ENCODE results near the gene SHD. TPM values are rescaled to one million over a fixed set of nuclear protein-coding genes. Genes with fewer than 3 reads are reported as not detected.

SHD gene
- total and polyA plus RNA-seq, 2 of the 4 experiments (the other 2 are of a cell fraction): not detected

GRCh38 chr19:4305257-4305612, 26.2 kb downstream of the SHD start:
- no peak overlapping the region for H4K8ac ChIP-seq (ENCODE audit: low read depth in 2 of 2, low read length in 2 of 2)
- H2BK120ac ChIP-seq (ENCODE audit: low read depth, low read length): no peak overlapping the region
- no peaks in the 10 kb centered on the region for H3K27me3 ChIP-seq (ENCODE audit: control insufficient read depth, insufficient read depth, low read length)
- H4K91ac ChIP-seq (ENCODE audit: insufficient read depth, low read depth, low read length): no peak overlapping the region
- no peak overlapping the region for H3K23ac ChIP-seq (ENCODE audit: low read depth, low read length)
- H2BK5ac ChIP-seq (ENCODE audit: low read depth, low read length, poor library complexity, severe bottlenecking): no peak overlapping the region
- ATAC-seq (ENCODE audit: low read depth) (no peak), DNase-seq (no peak)
- no peak overlapping the region for H3K4me3 ChIP-seq (ENCODE audit: insufficient read depth, low read depth, low read length)
- no peak overlapping the region for H2AFZ ChIP-seq (replicated peaks; ENCODE audit: low read length, poor library complexity)
- no peaks in the 10 kb centered on the region for H3K4me1 ChIP-seq (ENCODE audit: control insufficient read depth, insufficient read depth, low read length)
- no peaks in the 10 kb centered on the region for H3K9me3 ChIP-seq (ENCODE audit: control insufficient read depth, insufficient read depth, low read length)
- dilution Hi-C loops (cut with HindIII; ENCODE audit: low sequenced_read_pairs, unreplicated experiment): no loop called here
- intact Hi-C loops (cut with micrococcal nuclease): no loop called here
- H3K4ac ChIP-seq (ENCODE audit: low read depth, low read length): no peak overlapping the region
- H3K36me3 ChIP-seq (ENCODE audit: control insufficient read depth, insufficient read depth, low read length): peaks cover 2% of the 10 kb centered on the region; the same call in 1 of the 2 replicates
- no peaks in the 10 kb centered on the region for H4K20me1 ChIP-seq (ENCODE audit: insufficient read depth, low read length)
- H3K4me2 ChIP-seq (ENCODE audit: low read depth, low read length): no peak overlapping the region; the same call in 1 of the 2 replicates
- 75% methylated on average over 1 of the region's 7 CpGs; no CpG with 5 or more reads in 1 of the 2 experiments for WGBS, 2 experiments (ENCODE audit: extremely low coverage in 2 of 2, insufficient read length in 1 of 2)
- TF ChIP-seq SMC3 (IDR thresholded peaks at IDR 0.05; ENCODE audit: low read depth, low read length) (no peak), POLR2A (IDR thresholded peaks at IDR 0.05; ENCODE audit: low read depth, low read length) (no peak), CEBPB (IDR thresholded peaks at IDR 0.05; ENCODE audit: low read depth, low read length) (no peak), MAZ (IDR thresholded peaks at IDR 0.05; ENCODE audit: borderline replicate concordance, low read depth, low read length) (no peak), MAFK (IDR thresholded peaks at IDR 0.05; ENCODE audit: low read depth, low read length) (no peak), RAD21 (IDR thresholded peaks at IDR 0.05; ENCODE audit: low read length) (no peak), FOS (IDR thresholded peaks at IDR 0.05; ENCODE audit: low read depth, low read length) (no peak), CHD1 (IDR thresholded peaks at IDR 0.05; ENCODE audit: low read depth, low read length) (no peak), USF2 (IDR thresholded peaks at IDR 0.05; ENCODE audit: low read depth, low read length) (no peak), BHLHE40 (IDR thresholded peaks at IDR 0.05; ENCODE audit: low read depth, low read length) (no peak), MXI1 (IDR thresholded peaks at IDR 0.05; ENCODE audit: borderline replicate concordance, low read depth, low read length) (no peak), ELK1 (IDR thresholded peaks at IDR 0.05; ENCODE audit: borderline replicate concordance, low read depth, low read length) (no peak), CTCF (conservative IDR thresholded peaks at IDR 0.05; ENCODE audit: low read depth, low read length) (no peak), NFE2L2 (IDR thresholded peaks at IDR 0.05; ENCODE audit: low read depth, low read length) (no peak), RFX5 (IDR thresholded peaks at IDR 0.05; ENCODE audit: low read depth, low read length) (no peak), RCOR1 (IDR thresholded peaks at IDR 0.05; ENCODE audit: insufficient replicate concordance, low read length) (no peak)
- no peak overlapping the region for H4K5ac ChIP-seq (ENCODE audit: low read depth, low read length)
- peaks cover 6% of the 10 kb centered on the region; the same call in 1 of the 2 replicates for H3K9me1 ChIP-seq (ENCODE audit: insufficient read depth, low read length)
- no TSS peak for BruUV-seq (replicated peaks)
- no peak overlapping the region for H3K18ac ChIP-seq (ENCODE audit: low read depth, low read length)
- in situ Hi-C loops (cut with MboI; ENCODE audit: low sequenced_read_pairs): no loop called here
- no peak overlapping the region for H2AK5ac ChIP-seq (ENCODE audit: low read depth, low read length)
- H2AK9ac ChIP-seq (replicated peaks; ENCODE audit: low read depth, low read length, poor library complexity): no peak overlapping the region
- H3K56ac ChIP-seq (ENCODE audit: extremely low read depth, insufficient read depth, low read length): no peak overlapping the region
- H3K9ac ChIP-seq (ENCODE audit: low read depth, low read length): no peak overlapping the region
- no peak overlapping the region for H3K14ac ChIP-seq (replicated peaks; ENCODE audit: low read depth, low read length)
- CTCF ChIA-PET: no interaction called here
- no peak overlapping the region for H2BK20ac ChIP-seq (ENCODE audit: low read depth, low read length)
- no peak overlapping the region for H3K27ac ChIP-seq (ENCODE audit: insufficient read depth, low read length)
- H2BK15ac ChIP-seq (ENCODE audit: low read depth, low read length): no peak overlapping the region
- H3K79me1 ChIP-seq (ENCODE audit: low read depth in 1 of 2, low read length in 2 of 2): peaks cover 0 to 3% of the 10 kb centered on the region in 2 experiments; a peak in 1 of 4 replicates
- POLR2A ChIA-PET (ENCODE audit: unreplicated experiment): no interaction called here
